Activated B cell treated with CpG ODN at 0.5 μM for 24 hours (primary cell): ENCODE results near the gene CDT1. TPM values are rescaled to one million over a fixed set of nuclear protein-coding genes. Genes with fewer than 3 reads are reported as not detected.

Experiments
- ATAC-seq: fragments of 200-7000 bp; cut with Tn5 transposase; one replicate; pipeline ENCODE4 v1.10.0; 2021; ENCODE audit warnings: low read depth, mild to moderate bottlenecking, moderate library complexity
- CTCF ChIA-PET: fragments of 350-600 bp; sonication (Branson Sonifier 250); formaldehyde crosslinking; loops from one replicate; lab custom pipeline; 2021; ENCODE audit warnings: antibody characterized with exemption; lab: Charles Lee
- POLR2A ChIA-PET: fragments of 350-600 bp; sonication (Branson Sonifier 250); formaldehyde crosslinking; loops from one replicate; lab custom pipeline; 2021; ENCODE audit warnings: antibody characterized with exemption; lab: Charles Lee
- DNase-seq: peaks from one replicate; pipeline ENCODE4 v3.0.0; 2022
- H3K27ac Mint-ChIP-seq: one replicate; pipeline ENCODE4 v1.8.0; 2020; ENCODE audit warnings: mixed read lengths
- H3K27me3 Mint-ChIP-seq: one replicate; pipeline ENCODE4 v1.8.0; 2021; ENCODE audit warnings: mixed read lengths
- H3K36me3 Mint-ChIP-seq: one replicate; pipeline ENCODE4 v1.8.0; 2021; ENCODE audit warnings: low read depth, mixed read lengths
- H3K4me1 Mint-ChIP-seq: one replicate; pipeline ENCODE4 v1.8.0; 2021; ENCODE audit warnings: mixed read lengths
- H3K4me3 Mint-ChIP-seq: one replicate; pipeline ENCODE4 v1.8.0; 2020; ENCODE audit warnings: mild to moderate bottlenecking, mixed read lengths
- H3K9me3 Mint-ChIP-seq: one replicate; pipeline ENCODE4 v1.8.0; 2020; ENCODE audit warnings: mixed read lengths
- CTCF ChIP-seq: fragments of 200-600 bp; IDR thresholded peaks from one replicate; pipeline ENCODE4 v1.8.0; 2022; ENCODE audit warnings: antibody characterized with exemption, mild to moderate bottlenecking
- intact Hi-C: fragments of 100-400 bp; cut with micrococcal nuclease; formaldehyde crosslinking; loops from one replicate; pipeline ENCODE4 v1.15.1; 2024
- total RNA-seq: library from RNA; stranded (reverse); gene quantifications from 2 replicates; pipeline ENCODE4 v1.2.3, GENCODE V29; 2022

The CDT1 gene
- total RNA-seq, 1 donor from 2014 or later = 4.3 TPM

DNA sequence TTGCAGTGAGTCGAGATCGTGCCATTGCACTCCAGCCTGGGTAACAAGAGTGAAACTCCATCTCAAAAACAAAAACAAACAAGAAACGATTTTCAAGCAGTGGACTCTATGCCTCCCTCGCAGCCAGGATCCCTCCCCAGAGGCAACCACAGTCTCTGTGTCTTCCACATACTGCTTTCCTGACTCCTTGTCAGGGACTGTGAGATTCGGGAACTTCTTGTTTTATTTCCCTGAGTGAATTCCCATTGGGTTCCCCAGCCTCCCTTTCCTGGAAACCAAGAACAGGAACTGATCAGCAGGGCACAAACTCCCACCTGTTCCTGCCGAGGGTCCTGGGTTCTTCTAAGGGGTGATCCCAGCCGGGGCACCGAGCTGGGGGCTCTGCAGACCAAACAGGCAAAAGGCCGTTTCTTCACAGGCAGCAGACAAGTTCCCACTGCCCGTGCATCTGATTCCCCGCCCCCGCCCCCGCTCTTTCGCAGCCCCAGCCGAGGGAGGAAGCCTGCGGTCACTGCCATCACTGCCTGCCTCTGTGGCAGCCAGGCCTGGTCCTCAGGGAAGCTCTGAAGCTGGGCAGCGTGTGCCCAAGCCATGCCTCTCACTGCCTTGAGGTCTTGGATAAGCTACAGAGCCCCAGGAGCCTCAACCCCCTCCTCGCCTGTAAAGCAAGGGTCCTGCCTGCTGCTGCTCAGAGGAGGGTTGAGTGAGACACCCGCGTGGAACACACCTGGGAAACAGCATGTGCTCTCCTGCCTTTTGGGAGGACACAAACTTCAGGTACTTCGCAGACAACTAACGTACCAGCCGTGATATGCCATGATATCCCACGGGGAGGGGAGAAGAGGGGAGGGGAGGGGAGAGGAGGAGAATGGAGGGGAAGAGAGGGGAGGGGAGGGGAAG, 13.0 kb upstream of the CDT1 start:
- POLR2A ChIA-PET = no interaction called here
- H3K4me1 Mint-ChIP-seq = peaks cover 52% of the 10 kb centered on the region

GRCh38 chr16:88792078-88792550, 11.5 kb upstream of the CDT1 start:
- H3K4me3 Mint-ChIP-seq = no peak overlapping the region
- ATAC-seq (no peak), DNase-seq (no peak)
- H3K36me3 Mint-ChIP-seq = no peaks in the 10 kb centered on the region
- H3K27ac Mint-ChIP-seq = no peak overlapping the region
- peaks cover 52% of the 10 kb centered on the region for H3K4me1 Mint-ChIP-seq
- no peaks in the 10 kb centered on the region for H3K27me3 Mint-ChIP-seq
- ChIA-PET POLR2A (interaction anchor here (0.9 to 1.4 kb wide), 2 partner anchors 9 to 55 kb away, joined by 3 read pairs; no protein-coding TSS in a partner anchor), CTCF (interaction anchor here (0.9 kb wide), 1 partner anchor 49 kb away, joined by 3 read pairs; no protein-coding TSS in a partner anchor)
- intact Hi-C loops = no loop called here
- no peak for TF ChIP-seq CTCF
- H3K9me3 Mint-ChIP-seq = no peaks in the 10 kb centered on the region

More for the DNA sequence above, 13.0 kb upstream of the CDT1 start:
- Mint-ChIP-seq H3K36me3 (no peaks in the 10 kb centered on the region), H3K27ac (peak overlapping the region; percentile 79), H3K9me3 (no peaks in the 10 kb centered on the region), H3K4me3 (peak overlapping the region; percentile 55), H3K27me3 (no peaks in the 10 kb centered on the region)
- TF ChIP-seq CTCF = no peak
- intact Hi-C loops = loop anchor here (1.0 kb wide), 1 partner anchor 12 kb away; no protein-coding TSS in a partner anchor
- DNase-seq (peak; percentile 34), ATAC-seq (peak; percentile 71)
- CTCF ChIA-PET = no interaction called here

DNA sequence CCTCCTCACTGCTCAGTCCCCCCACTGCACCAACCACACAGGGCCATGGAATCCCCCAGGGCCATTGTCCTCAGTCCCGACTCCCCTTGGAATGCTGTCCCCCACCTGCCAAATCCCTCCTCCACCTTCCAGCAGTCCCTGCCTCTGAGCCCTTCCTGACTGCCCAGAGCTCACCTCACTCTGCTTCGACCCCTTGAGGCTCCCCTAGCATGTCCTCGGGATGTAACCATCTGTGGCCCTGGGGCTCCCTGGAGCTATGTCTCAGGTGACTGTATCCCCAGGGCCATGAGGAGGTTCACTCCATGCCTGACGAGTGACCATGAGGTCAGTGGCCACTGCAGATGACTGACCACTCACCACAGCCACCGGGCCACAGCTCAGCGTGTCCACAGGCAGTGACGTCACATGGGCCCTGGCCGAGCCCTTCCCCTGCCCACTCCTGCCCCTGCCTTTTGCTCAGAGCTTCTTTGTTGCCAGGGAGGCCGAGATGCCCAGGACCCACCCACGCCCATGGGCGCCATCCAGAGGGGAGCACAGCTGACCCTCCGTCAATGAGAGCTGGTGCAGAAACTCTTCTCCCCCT, 10.8 kb upstream of the CDT1 start:
- intact Hi-C loops = no loop called here
- ATAC-seq (no peak), DNase-seq (no peak)
- Mint-ChIP-seq H3K4me3 (no peak overlapping the region), H3K9me3 (no peaks in the 10 kb centered on the region), H3K27me3 (no peaks in the 10 kb centered on the region), H3K36me3 (no peaks in the 10 kb centered on the region), H3K27ac (no peak overlapping the region), H3K4me1 (peaks cover 52% of the 10 kb centered on the region)
- CTCF ChIA-PET = interaction anchor here (0.9 to 1.7 kb wide), 2 partner anchors 50 to 55 kb away, joined by 3 to 10 read pairs; no protein-coding TSS in a partner anchor
- TF ChIP-seq CTCF = no peak
- POLR2A ChIA-PET = interaction anchor here (0.5 to 2.0 kb wide), 4 partner anchors 9 to 449 kb away, joined by 3 to 18 read pairs (median 6); partner anchors contain the start of gene APRT

GRCh38 chr16:88793251-88793954, 10.2 kb upstream of the CDT1 start:
- Mint-ChIP-seq H3K4me3 (no peak overlapping the region), H3K27me3 (no peaks in the 10 kb centered on the region), H3K9me3 (no peaks in the 10 kb centered on the region), H3K27ac (no peak overlapping the region), H3K36me3 (no peaks in the 10 kb centered on the region), H3K4me1 (peaks cover 52% of the 10 kb centered on the region)
- intact Hi-C loops = no loop called here
- ChIA-PET POLR2A (interaction anchor here (0.5 to 2.0 kb wide), 4 partner anchors 8 to 448 kb away, joined by 3 to 18 read pairs (median 6); partner anchors contain the start of genes APRT and CDT1), CTCF (interaction anchor here (0.9 to 1.7 kb wide), 2 partner anchors 50 to 56 kb away, joined by 3 to 10 read pairs; no protein-coding TSS in a partner anchor)
- no peak for DNase-seq
- TF ChIP-seq CTCF = no peak
- peak; percentile 30 for ATAC-seq
